ENCODE measurements around the gene HIF3A.

The HIF3A gene

DNA sequence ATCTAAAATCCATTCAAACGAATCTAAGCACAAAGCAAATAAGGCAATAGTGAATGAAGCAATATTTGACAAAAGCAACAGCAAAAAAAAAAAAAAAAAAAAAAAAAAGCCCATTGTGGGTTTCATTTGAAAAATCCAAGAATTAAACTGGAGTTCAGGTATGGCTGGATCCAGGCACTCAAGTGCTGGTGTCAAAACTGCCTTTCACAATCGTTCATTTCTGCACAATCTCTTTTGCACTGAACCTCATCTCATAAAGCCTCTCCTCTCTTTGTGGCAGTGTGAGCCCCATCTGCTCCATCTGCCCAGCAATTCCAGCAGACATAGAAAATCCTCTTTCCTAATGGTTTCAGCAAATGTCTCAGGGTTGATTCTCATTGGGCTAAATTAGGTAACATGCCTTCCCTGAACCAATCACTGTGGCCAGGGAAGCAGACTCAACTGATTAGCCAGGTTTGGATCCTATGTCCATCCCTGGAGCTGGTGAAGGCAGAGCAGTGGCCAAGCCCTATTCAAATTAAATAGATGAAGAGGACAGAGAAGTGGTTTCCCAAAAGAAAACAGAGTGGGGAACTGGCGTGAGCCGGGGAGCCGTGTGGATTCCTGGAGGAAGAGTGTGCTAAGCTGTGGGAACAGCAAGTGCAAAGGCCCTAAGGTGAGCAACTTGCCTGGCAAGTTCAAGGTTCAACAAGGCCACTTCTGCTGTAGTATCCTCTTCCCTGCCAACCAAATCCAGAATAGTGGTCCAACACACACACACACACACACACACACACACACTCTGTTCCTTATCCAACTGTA is 1.2 kb upstream of the HIF3A start:
- TF ChIP-seq, protein P1, sequence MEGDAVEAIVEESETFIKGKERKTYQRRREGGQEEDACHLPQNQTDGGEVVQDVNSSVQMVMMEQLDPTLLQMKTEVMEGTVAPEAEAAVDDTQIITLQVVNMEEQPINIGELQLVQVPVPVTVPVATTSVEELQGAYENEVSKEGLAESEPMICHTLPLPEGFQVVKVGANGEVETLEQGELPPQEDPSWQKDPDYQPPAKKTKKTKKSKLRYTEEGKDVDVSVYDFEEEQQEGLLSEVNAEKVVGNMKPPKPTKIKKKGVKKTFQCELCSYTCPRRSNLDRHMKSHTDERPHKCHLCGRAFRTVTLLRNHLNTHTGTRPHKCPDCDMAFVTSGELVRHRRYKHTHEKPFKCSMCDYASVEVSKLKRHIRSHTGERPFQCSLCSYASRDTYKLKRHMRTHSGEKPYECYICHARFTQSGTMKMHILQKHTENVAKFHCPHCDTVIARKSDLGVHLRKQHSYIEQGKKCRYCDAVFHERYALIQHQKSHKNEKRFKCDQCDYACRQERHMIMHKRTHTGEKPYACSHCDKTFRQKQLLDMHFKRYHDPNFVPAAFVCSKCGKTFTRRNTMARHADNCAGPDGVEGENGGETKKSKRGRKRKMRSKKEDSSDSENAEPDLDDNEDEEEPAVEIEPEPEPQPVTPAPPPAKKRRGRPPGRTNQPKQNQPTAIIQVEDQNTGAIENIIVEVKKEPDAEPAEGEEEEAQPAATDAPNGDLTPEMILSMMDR (IDR thresholded peaks at IDR 0.05; ENCODE audit: borderline replicate concordance, insufficient read depth, low read depth, low read length): no peak
- H3K4me3 ChIP-seq (ENCODE audit: low read depth, low read length): no peak overlapping the region

DNA sequence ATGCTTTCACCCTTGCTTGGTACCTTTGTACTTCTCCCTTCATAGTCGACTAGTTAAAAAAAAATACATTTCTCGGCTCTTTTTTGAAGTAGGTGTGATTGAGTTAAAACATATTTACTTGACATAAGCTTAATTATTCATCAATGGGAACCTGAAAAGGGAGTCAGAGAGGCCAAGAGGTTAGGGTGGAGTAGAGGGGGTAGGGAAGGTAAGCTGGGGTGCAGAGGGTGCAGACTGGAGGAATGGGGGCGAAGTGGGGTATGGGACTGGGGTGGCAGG is 701 bp upstream of the HIF3A start:
- TF ChIP-seq, protein P1 (IDR thresholded peaks at IDR 0.05; ENCODE audit: borderline replicate concordance, insufficient read depth, low read depth, low read length): no peak
- no peak overlapping the region for H3K4me3 ChIP-seq (ENCODE audit: low read depth, low read length)

DNA sequence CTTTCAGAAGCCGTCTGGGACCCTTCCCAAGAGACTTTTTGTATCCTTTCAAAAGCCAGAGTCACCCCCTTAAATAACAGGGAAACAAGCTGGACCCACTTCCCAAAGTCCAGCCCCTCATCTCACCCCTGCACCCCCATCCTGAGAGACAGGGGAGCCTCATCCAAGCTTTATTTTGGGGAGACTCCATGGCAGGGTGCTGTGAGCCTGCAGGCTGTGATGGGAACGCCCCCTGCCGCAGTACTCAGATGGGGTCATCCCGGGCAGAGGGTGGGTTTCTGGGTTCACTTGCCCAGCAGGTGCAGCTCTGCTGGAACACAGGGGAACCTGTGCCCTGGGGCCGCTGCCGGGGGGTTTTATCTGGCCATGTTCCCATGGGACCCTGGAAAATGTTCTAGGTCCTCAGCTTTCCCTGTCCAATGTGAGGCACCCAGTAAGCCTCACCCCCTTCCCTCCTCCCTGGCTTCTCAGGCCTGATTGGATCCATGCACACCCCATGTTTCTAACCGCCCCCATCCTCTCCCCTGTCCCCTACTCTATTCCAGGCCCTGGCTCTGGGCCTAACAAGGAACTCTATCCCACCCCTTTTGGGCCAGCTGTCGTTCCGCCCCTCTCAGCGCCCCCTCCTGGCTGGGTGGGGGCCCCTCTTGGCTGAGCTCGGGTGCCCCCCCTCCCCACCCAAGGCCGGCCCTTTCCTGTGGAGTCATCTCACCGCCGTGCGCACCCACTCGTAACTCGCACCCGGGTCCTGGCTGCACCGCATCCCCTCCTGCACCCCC is 1.0 kb downstream of the HIF3A start:
- no peak overlapping the region for H3K4me3 ChIP-seq (ENCODE audit: low read depth, low read length)
- TF ChIP-seq, protein P1 (IDR thresholded peaks at IDR 0.05; ENCODE audit: borderline replicate concordance, insufficient read depth, low read depth, low read length): no peak

GRCh38 chr19:46298479-46299003 is 1.7 kb downstream of the HIF3A start:
- H3K4me3 ChIP-seq (ENCODE audit: low read depth, low read length): no peak overlapping the region

DNA sequence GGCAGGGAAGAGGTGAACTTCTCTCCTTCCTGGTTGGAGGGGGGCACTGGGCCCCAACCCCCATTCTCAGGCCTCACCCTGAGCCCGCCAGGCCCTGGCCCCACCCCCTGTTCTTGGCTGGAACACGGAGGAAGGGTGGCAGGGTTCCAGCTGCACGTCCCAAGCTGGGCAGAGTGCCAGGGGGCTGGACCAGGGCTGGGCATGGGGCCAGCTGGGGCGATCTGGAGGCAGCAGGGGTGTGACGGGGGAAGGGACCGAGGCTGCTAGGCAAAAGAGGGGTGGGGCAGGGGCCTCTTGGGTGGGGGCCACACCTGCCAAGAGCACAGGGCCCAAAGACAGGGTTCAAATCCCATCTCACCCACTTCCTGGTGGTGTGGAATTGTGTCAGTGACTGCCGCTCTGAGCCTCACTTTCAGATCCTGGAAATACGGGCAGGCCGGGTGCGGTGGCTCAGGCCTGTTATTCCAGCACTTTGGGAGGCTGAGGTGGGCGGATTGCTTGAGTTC is 2.2 kb downstream of the HIF3A start:
- TF ChIP-seq, protein P1 (IDR thresholded peaks at IDR 0.05; ENCODE audit: borderline replicate concordance, insufficient read depth, low read depth, low read length): no peak
- H3K4me3 ChIP-seq (ENCODE audit: low read depth, low read length): no peak overlapping the region

More at GRCh38 chr19:46298479-46299003, 1.7 kb downstream of the HIF3A start:
- TF ChIP-seq, protein P1 (IDR thresholded peaks at IDR 0.05; ENCODE audit: borderline replicate concordance, insufficient read depth, low read depth, low read length): no peak

DNA sequence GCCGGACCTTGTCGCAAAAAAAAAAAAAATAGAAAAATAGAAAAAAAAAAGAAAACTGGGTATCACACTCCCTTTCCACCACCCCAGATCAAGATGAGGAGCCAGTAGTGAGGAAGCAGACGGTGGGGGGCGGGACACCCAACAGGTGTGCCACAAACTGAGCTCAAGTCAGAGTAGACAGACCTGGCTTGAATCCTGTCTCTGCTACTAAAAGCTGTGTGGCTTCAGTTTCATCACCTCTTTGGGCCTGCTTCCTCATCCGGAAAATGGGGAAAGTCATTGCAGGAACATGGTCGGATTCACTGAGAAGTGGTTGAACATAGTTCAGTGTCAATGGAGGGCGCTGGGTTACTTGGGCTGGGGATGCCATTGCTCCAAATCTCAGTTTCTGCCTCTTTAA is 2.9 kb downstream of the HIF3A start:
- TF ChIP-seq, protein P1 (IDR thresholded peaks at IDR 0.05; ENCODE audit: borderline replicate concordance, insufficient read depth, low read depth, low read length): no peak
- H3K4me3 ChIP-seq (ENCODE audit: low read depth, low read length): no peak overlapping the region

All from GM12875 (cell line).